Stimulated activated CD8-positive, alpha-beta memory T cell treated with anti-CD3 and anti-CD28 coated beads, Interleukin-12 subunit alpha, Interleukin-12 subunit beta, amount 100 ng/mL, for 1 hour (primary cell): ENCODE results near the gene CRACR2A.

ENCODE experiments used
- DNase-seq: peaks from one replicate; pipeline ENCODE4 v3.0.0-alpha.2; 2020; ENCODE audit warnings: low read depth

The CRACR2A gene

DNA sequence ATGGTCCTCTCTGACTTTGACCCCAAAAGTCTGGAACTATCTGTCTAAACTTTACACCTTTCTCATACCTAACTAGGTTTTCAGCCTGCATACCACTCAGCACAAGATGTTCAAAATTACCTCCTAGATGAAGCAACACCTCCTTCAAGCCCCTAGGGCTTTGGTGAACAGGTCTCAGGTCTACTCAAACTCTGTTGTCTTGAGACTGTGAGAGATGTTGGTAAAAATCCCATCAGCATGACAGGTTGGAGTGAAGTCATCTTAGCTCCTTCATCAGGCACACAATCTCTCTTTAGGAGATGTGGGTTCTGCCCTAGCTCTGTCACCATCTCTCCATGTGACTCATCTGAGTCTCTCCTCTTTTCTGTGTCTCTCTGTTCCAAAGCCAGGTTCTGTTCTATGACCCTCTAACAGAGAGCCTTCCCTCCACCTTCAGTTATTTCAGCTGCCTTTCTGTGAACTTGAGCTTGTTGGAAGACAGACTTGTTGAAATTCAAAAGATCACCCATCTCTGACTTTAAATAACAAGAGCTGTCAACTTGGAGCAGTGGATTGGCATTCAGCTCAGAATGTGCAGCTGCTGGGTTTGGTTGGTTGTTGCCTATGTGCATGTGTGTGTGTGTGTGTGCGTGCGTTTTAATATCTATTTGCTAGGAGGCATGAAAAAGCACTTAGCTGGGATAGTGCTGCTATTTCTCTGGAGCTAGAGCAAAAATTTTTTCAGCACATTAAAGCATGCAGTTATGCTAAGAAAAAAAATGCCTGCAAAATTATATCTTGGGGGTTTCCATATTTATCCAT lies 130.7 kb downstream of the CRACR2A start:
- no peak for DNase-seq

DNA sequence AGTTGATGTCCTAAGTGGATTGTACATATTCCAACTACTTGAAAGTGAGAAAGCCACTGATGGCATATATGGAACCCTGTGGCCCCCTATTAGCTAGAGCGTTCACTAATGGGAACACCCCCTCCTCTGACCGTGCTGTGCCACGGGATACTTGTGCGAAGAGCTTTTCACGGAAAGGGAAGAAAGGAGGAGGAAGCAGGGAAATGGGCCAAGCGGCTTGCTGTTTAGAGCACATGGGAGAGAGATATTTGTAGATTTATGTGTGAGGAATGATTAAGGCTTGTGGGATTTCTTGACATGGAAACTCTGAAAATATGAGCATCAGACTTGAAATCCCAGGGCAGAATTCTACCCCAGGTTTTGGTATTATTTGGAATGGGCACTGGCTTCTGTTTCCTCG lies 132.1 kb downstream of the CRACR2A start:
- no peak for DNase-seq

DNA sequence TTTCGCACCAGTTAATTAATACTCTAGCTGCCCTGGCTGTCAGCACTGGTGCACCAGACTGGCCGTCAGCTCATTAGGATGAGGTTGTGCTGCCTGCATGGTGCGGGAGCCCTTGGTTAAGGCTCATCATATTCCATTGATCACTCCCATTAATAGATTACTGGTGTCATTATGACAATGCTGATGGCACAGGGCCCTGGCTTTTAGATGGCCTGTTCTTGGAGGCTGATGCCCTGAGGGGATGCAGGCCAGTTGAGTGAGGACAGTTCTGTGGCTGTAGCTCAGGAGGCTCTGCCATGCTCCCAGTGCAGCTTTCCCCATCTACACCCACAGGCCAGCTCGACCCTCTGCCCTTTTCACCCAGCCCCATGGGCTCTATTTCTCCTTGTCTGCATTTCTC lies 135.3 kb downstream of the CRACR2A start:
- DNase-seq, result no peak

GRCh38 chr12:3615862-3616261 lies 137.0 kb downstream of the CRACR2A start:
- no peak for DNase-seq

GRCh38 chr12:3614806-3615466 lies 138.0 kb downstream of the CRACR2A start:
- DNase-seq, result no peak

DNA sequence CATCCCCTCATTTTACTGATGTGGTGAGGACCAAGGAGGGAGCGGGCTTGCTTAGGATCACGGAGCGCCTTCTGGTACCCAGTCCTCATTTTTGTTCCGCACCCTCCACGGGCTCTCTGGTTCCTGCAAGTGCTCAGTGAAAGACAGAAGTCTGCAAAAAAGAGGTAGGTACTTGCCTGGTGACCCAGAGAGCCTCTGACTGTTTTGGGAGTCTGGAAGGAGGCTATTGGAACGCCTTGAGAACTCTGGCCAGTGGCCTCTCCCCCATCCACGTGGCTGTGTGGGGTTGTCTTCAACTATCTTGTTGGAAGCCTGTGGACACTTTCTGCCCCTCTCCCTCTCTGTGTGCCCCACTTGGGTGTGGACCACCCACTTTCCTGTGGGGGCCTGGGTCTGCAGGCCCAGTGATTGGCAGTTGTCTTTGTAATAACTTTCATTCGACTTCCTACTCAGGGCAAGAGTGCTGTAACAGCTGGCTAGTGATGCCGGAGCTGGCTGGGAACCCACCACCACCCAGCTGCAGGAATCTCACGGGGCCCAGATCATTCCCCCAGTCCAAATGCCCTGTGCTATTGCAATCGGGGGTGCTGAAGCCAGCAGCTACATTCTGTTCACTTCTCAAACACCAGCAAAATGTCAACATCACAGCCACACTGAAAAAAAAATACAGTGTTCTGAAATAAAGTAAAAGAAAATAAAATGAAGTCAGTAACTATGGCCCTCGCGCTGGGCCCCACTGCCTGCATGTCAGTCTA lies 139.1 kb downstream of the CRACR2A start:
- DNase-seq, result no peak

GRCh38 chr12:3611860-3612703 lies 140.8 kb downstream of the CRACR2A start:
- DNase-seq, result no peak

GRCh38 chr12:3607821-3608220 lies 145.1 kb downstream of the CRACR2A start:
- no peak for DNase-seq

DNA sequence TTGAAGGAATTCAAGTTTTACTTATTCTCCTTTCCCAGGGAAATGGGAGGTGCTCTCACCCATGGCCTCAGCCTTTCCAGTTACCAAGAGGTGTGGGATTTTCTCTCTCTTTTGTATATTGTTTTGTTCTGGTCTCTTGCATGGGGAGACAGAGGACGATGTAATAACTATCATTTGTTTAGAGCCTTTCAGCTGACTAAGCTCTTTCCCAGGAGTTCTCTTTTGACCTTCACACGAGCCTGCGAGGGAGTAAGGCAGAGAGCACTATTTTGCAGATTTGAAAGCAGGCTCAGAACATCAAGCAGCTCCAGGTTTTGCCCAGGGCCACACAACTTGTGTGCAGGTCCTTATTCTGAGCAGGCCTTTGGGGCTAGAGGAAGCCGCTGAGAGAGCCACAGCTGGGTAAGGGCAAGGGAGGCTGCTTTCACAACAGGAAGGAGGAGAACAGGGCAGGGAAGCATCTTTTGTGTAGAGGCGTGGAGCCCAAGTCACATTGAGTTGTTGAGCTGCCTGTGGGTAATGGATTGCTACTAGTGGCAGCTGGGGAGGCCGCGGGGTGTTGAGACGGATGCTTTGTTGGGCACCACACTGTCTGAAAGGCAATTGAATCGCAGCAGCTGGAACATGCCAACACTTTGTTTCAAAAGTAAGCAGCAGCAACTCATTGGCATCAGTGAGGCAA lies 145.7 kb downstream of the CRACR2A start:
- DNase-seq, result no peak

- no peak for DNase-seq
Observed at GRCh38 chr12:3606128-3606527, 146.8 kb downstream of the CRACR2A start.

DNA sequence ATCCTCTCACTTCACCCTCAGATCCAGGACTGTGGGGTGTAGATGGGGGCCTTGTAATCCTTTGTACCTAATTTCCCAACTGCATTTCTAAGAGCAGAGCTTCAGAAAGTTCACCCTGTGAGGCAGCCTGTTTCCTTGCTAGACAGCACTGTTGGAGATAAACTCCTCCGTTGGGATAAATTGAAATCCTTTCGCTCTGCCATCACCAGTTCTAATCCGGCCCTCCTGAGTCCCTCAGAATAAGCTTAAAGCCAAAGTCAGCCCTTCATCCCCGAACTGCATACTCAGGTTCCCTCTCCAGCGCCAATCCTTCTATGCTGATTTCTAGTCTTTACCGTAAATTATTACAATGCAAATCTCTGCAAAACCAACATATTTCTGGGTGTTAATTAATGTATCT lies 147.2 kb downstream of the CRACR2A start:
- DNase-seq, result no peak

GRCh38 chr12:3604748-3605586 lies 147.9 kb downstream of the CRACR2A start:
- no peak for DNase-seq

GRCh38 chr12:3604286-3604685 lies 148.6 kb downstream of the CRACR2A start:
- no peak for DNase-seq

- DNase-seq, result no peak
Observed at GRCh38 chr12:3603576-3603975, 149.3 kb downstream of the CRACR2A start.

GRCh38 chr12:3602488-3602887 lies 150.4 kb downstream of the CRACR2A start:
- no peak for DNase-seq

DNA sequence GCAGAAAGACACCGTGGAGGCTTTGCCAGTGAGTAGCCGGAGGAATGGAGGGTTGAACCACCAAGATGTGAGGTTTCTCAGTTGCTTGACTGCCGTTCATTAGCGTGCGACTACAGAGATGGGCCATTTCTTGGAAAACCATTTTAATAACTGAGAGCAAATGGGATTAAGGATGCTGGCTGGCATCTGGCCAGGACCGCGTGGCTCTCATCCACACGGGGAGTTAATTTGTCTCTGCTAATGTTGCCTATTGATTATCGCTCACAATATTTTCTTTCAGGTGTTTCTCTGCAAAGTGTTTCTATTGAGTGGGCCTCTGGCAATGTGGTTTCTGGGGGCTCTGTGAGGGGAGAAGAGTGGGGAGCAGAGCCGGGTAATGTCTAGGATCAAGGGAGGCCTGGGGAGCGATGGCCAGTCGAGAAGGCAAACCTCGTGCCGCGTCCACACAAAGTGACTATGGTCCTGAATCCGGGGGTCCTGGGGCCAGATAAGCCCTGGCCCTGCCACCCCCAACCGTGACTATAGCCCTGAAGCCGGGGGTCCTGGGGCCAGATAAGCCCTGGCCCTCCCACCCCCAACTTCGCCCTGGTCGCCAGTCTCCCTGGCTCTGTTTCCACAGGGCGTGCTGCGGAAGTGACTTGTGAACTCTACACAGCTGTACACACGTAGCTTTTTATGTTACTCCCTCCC lies 151.3 kb downstream of the CRACR2A start:
- DNase-seq, result no peak

- DNase-seq, result no peak
Observed at GRCh38 chr12:3600951-3601350, 152.0 kb downstream of the CRACR2A start.

- no peak for DNase-seq
Observed at GRCh38 chr12:3600039-3600720, 152.7 kb downstream of the CRACR2A start.
